Upper lobe of left lung (tissue), 4 donors: ENCODE results near the gene BNIP5.

Experiments used
- CTCF ChIP-seq, 6 experiments: fragments of 450-650 bp in 4 of 6; fragments of 200-600 bp in 2 of 6; sonication (generic) in 2 of 6; IDR thresholded peaks; one replicate each; pipeline ENCODE4 v1.5.1; 2016 to 2019; ENCODE audit warnings: antibody characterized with exemption in 6 of 6
- POLR2AphosphoS5 ChIP-seq, 2 donors: sonication (generic); formaldehyde crosslinking; IDR thresholded peaks; one replicate each; pipeline ENCODE4 v1.5.1; 2017; ENCODE audit warnings: antibody characterized with exemption in 2 of 2

GRCh38 chr6:36335465-36336207 lies 1.1 kb downstream of the BNIP5 start:
- no peak for TF ChIP-seq CTCF (IDR thresholded peaks at IDR 0.05)
- TF ChIP-seq POLR2AphosphoS5 (IDR thresholded peaks at IDR 0.05) = no peak
